Measurements from ENCODE around the gene DHX35.
"Not testable (repeated sequence)": the region's sequence is repeated elsewhere in the genome, so short reads cannot be mapped to it uniquely, and the experiment has no call there.

The DHX35 gene

GRCh38 chr20:38995536-38996044 lies 33.4 kb downstream of the DHX35 start (continued):
- TF ChIP-seq REST (tag by site-specific recombination; IDR thresholded peaks at IDR 0.05) (no peak), ZNF501 (tag by site-specific recombination; IDR thresholded peaks at IDR 0.05) (no peak), YY1 (tag by site-specific recombination; IDR thresholded peaks at IDR 0.05) (no peak)

- TF ChIP-seq ZNF629 (tag by site-specific recombination; IDR thresholded peaks at IDR 0.05) (0 out of 2 replicates have a peak, but pooled peaks have one; percentile 23), ZNF654 (tag by site-specific recombination; IDR thresholded peaks at IDR 0.05; ENCODE audit: low read depth) (peak; percentile 29), ZBTB8A (tag by site-specific recombination; IDR thresholded peaks at IDR 0.05) (peak; percentile 62), ZNF433 (tag by site-specific recombination; IDR thresholded peaks at IDR 0.05; ENCODE audit: low read depth) (peak; percentile 65), ZNF518A (tag by site-specific recombination; conservative IDR thresholded peaks at IDR 0.05; ENCODE audit: low read depth) (peak; percentile 71), ZBTB11 (tag by site-specific recombination; conservative IDR thresholded peaks at IDR 0.05; ENCODE audit: low read depth) (peak; percentile 58; the same call in 1 of the 2 replicates), ZNF623 (tag by site-specific recombination; IDR thresholded peaks at IDR 0.05) (peak; percentile 45; the same call in 1 of the 2 replicates), ZNF555 (tag by site-specific recombination; conservative IDR thresholded peaks at IDR 0.05) (peak; percentile 61), ZNF394 (tag by site-specific recombination; IDR thresholded peaks at IDR 0.05; ENCODE audit: borderline replicate concordance) (peak; percentile 91), REST (tag by site-specific recombination; IDR thresholded peaks at IDR 0.05) (peak; percentile 49), ZNF266 (tag by site-specific recombination; IDR thresholded peaks at IDR 0.05; ENCODE audit: low read depth) (peak; percentile 59; the same call in 1 of the 2 replicates), ZNF426 (tag by site-specific recombination; IDR thresholded peaks at IDR 0.05) (peak; percentile 70), ZNF140 (tag by site-specific recombination; IDR thresholded peaks at IDR 0.05) (peak; percentile 61; the same call in 1 of the 2 replicates)
- H3K27ac ChIP-seq (ENCODE audit: extremely low read depth, low read depth, low read length); POLR2A ChIA-PET: not testable (repeated sequence)
These were observed 34.7 kb downstream of the DHX35 start for GRCh38 chr20:38996866-38997265.

More at GRCh38 chr20:38996866-38997265, 34.7 kb downstream of the DHX35 start:
- CTCF ChIA-PET: interaction anchor here (0.7 kb wide), 1 partner anchor 63 kb away, joined by 4 read pairs; no protein-coding TSS in a partner anchor
- not testable (repeated sequence) for H3K4me1 ChIP-seq (ENCODE audit: control insufficient read depth, insufficient read depth, low read length); H3K9me3 ChIP-seq (ENCODE audit: control insufficient read depth, insufficient read depth, low read depth, low read length); H3K4me3 ChIP-seq (ENCODE audit: low read depth, low read length)
- H3K36me3 ChIP-seq (ENCODE audit: control insufficient read depth in 2 of 2, insufficient read depth in 1 of 2, low read length in 2 of 2): peaks cover 4 to 65% of the 10 kb centered on the region in 2 experiments; a peak in 2 of 3 replicates

All from HEK293 (cell line).